NCI-H2107 treated with DMSO at 0.1 percent for 48 hours (cell line): ENCODE measurements around the gene IGF2BP1.

Experiments
- DNase-seq: peaks from one replicate; lab custom pipeline; 2025; ENCODE audit not compliant: unreplicated experiment; lab: John Stamatoyannopoulos, UW

Gene IGF2BP1

GRCh38 chr17:48997103-48997826 is at the start of gene IGF2BP1:
Gene IGF2BP1 (plus strand): TSS chr17:48997385. CDS start chr17:48997746, 361 bp downstream.
- DNase-seq = no peak

GRCh38 chr17:48951572-48951971 is 45.6 kb upstream of the IGF2BP1 start:
- DNase-seq = no peak

- DNase-seq = no peak
These were observed 44.3 kb upstream of the IGF2BP1 start for GRCh38 chr17:48952904-48953303.

GRCh38 chr17:48954300-48954755 is 42.9 kb upstream of the IGF2BP1 start:
- DNase-seq = no peak

GRCh38 chr17:48960834-48961515 is 36.2 kb upstream of the IGF2BP1 start:
- no peak for DNase-seq

- DNase-seq = no peak
These were observed 35.5 kb upstream of the IGF2BP1 start for GRCh38 chr17:48961516-48962233.

GRCh38 chr17:48970224-48970623 is 27.0 kb upstream of the IGF2BP1 start:
- no peak for DNase-seq

GRCh38 chr17:48970865-48971687 is 26.1 kb upstream of the IGF2BP1 start:
- no peak for DNase-seq

GRCh38 chr17:48972749-48973097 is 24.5 kb upstream of the IGF2BP1 start:
- DNase-seq = no peak

- DNase-seq = no peak
These were observed 23.4 kb upstream of the IGF2BP1 start for GRCh38 chr17:48973806-48974205.

GRCh38 chr17:48981927-48982539 is 15.2 kb upstream of the IGF2BP1 start:
- DNase-seq = no peak

- DNase-seq = no peak
These were observed 11.5 kb upstream of the IGF2BP1 start for GRCh38 chr17:48985436-48986245.

- DNase-seq = no peak
These were observed 8.1 kb upstream of the IGF2BP1 start for GRCh38 chr17:48989100-48989499.

- no peak for DNase-seq
These were observed 6.3 kb upstream of the IGF2BP1 start for GRCh38 chr17:48990882-48991357.

GRCh38 chr17:48992444-48992843 is 4.7 kb upstream of the IGF2BP1 start:
- no peak for DNase-seq

GRCh38 chr17:48993305-48993704 is 3.9 kb upstream of the IGF2BP1 start:
- no peak for DNase-seq

GRCh38 chr17:48993951-48994350 is 3.2 kb upstream of the IGF2BP1 start:
- no peak for DNase-seq

- no peak for DNase-seq
These were observed 2.5 kb upstream of the IGF2BP1 start for GRCh38 chr17:48994549-48995303.
